T-helper 1 cell treated with Interleukin-12 subunit alpha and Interleukin-12 subunit beta and Interleukin-4 antibody, amounts not matched to agents 30 μg/mL and 1 μg/mL, for 36 hours (primary cell): Measurements from ENCODE around the gene TRIM68.

ENCODE experiments used
- H3K27ac Mint-ChIP-seq: one replicate; pipeline ENCODE4 v1.8.0; 2021; ENCODE audit warnings: mild to moderate bottlenecking, mixed read lengths
- H3K27me3 Mint-ChIP-seq: one replicate; pipeline ENCODE4 v1.8.0; 2021; ENCODE audit warnings: low read depth, mixed read lengths
- H3K36me3 Mint-ChIP-seq: one replicate; pipeline ENCODE4 v1.8.0; 2021; ENCODE audit warnings: low read depth, mixed read lengths
- H3K4me1 Mint-ChIP-seq: one replicate; pipeline ENCODE4 v1.8.0; 2021; ENCODE audit warnings: low read depth, mixed read lengths
- H3K4me3 Mint-ChIP-seq: one replicate; pipeline ENCODE4 v1.8.0; 2021; ENCODE audit warnings: mild to moderate bottlenecking, moderate library complexity, mixed read lengths
- H3K9me3 Mint-ChIP-seq: one replicate; pipeline ENCODE4 v1.8.0; 2021; ENCODE audit warnings: mixed read lengths

TRIM68 gene, protein sequence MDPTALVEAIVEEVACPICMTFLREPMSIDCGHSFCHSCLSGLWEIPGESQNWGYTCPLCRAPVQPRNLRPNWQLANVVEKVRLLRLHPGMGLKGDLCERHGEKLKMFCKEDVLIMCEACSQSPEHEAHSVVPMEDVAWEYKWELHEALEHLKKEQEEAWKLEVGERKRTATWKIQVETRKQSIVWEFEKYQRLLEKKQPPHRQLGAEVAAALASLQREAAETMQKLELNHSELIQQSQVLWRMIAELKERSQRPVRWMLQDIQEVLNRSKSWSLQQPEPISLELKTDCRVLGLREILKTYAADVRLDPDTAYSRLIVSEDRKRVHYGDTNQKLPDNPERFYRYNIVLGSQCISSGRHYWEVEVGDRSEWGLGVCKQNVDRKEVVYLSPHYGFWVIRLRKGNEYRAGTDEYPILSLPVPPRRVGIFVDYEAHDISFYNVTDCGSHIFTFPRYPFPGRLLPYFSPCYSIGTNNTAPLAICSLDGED

DNA sequence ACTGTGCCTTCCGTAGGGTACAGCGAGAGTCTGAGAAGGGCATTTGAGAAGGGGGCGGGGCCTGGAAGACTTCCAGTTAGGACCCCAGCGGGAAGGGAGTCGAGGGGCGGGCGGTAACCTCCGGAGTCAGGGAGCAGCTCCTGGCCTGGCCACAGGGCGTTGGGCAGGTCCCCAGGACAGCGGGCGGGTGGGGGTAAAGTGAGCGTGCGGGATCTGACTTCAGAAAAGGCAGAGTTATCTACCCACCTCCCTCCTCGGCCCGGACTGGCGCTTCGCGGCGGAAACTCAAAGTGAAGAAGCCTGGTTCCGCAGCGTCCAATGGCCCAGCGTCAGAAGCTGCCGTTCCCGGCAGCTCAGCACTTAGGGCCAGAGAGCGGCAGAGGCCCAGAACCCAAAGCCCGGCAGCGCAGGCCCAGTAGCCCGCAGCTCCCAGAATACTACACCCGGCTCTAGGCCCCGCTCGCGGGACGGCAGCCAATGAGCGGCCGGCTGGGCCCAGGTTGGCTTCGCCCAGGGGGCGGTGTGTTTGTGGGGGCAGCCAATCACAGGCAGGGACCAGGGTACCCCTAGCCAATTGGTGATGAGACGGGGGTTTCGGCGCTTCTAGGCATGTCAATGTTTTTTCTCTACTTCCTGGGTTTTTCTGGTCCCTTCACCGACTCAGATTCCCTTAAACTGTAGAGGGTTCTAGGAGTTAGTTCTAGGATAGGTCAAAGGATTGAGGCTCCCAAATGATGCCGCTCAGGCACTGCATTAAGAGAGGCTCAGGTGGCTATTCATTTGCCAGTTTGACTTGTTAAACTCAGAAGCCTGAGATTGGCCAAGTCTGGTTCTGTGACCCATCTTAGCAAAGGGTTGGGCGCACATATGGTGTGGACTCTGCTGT is at the start of gene TRIM68:
TSS of gene TRIM68 (minus strand) at position 451 of the 886 bp plus-strand sequence. CDS start 2,727 bp downstream, outside the sequence.
- H3K4me3 Mint-ChIP-seq = peak within 1 kb of the TSS; percentile 82
- H3K4me1 Mint-ChIP-seq = peaks cover 46% of the 10 kb centered on the region
- H3K27ac Mint-ChIP-seq = peak within 1 kb of the TSS; percentile 65
- no peaks in the 10 kb centered on the region for H3K9me3 Mint-ChIP-seq
- peaks cover 19% of the 10 kb centered on the region for H3K36me3 Mint-ChIP-seq
- H3K27me3 Mint-ChIP-seq = no peaks in the 10 kb centered on the region

GRCh38 chr11:4654635-4655369 is 46.8 kb upstream of the TRIM68 start:
- peaks cover 3% of the 10 kb centered on the region for H3K27me3 Mint-ChIP-seq
- no peak overlapping the region for H3K4me3 Mint-ChIP-seq
- peaks cover 3% of the 10 kb centered on the region for H3K4me1 Mint-ChIP-seq
- H3K27ac Mint-ChIP-seq = no peak overlapping the region
- no peaks in the 10 kb centered on the region for H3K9me3 Mint-ChIP-seq
- no peaks in the 10 kb centered on the region for H3K36me3 Mint-ChIP-seq

- no peaks in the 10 kb centered on the region for H3K4me1 Mint-ChIP-seq
- H3K9me3 Mint-ChIP-seq = no peaks in the 10 kb centered on the region
- no peak overlapping the region for H3K27ac Mint-ChIP-seq
- peaks cover 6% of the 10 kb centered on the region for H3K27me3 Mint-ChIP-seq
- H3K4me3 Mint-ChIP-seq = no peak overlapping the region
- no peaks in the 10 kb centered on the region for H3K36me3 Mint-ChIP-seq
Observed at GRCh38 chr11:4647766-4648165, 39.7 kb upstream of the TRIM68 start.

GRCh38 chr11:4645974-4646373 is 37.9 kb upstream of the TRIM68 start:
- Mint-ChIP-seq H3K27ac (no peak overlapping the region), H3K27me3 (peaks cover 6% of the 10 kb centered on the region)

DNA sequence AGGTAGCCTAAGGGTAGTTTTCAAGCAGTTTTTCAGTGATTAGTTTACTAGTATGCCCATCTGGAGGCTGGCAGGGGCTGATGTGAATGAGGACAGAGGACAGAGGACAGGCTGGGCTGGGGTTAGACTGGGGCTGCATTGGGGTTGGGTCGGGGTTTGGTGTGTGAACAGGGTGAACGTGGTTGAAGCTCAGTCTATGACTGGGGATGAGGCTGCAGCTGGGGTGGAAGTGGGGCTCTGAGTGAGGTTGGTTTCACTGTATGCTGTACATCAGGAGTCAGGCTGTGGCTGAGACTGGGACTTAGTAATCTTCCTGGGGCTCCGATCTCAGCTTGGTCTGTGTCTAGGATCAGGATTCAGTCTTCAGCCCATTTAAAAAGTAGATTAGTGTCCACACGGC is 36.2 kb upstream of the TRIM68 start:
- H3K9me3 Mint-ChIP-seq = no peaks in the 10 kb centered on the region
- no peak overlapping the region for H3K27ac Mint-ChIP-seq

More at GRCh38 chr11:4645974-4646373, 37.9 kb upstream of the TRIM68 start:
- Mint-ChIP-seq H3K4me1 (no peaks in the 10 kb centered on the region), H3K9me3 (no peaks in the 10 kb centered on the region), H3K4me3 (no peak overlapping the region), H3K36me3 (no peaks in the 10 kb centered on the region)

GRCh38 chr11:4643682-4644081 is 35.7 kb upstream of the TRIM68 start, which contains the start of gene OR51E1:
Gene OR51E1 (plus strand): TSS chr11:4643982. CDS start chr11:4652527, 8,545 bp downstream.
- H3K9me3 Mint-ChIP-seq = no peaks in the 10 kb centered on the region
- no peak within 1 kb of the TSS for H3K4me3 Mint-ChIP-seq
- no peaks in the 10 kb centered on the region for H3K36me3 Mint-ChIP-seq
- no peaks in the 10 kb centered on the region for H3K27me3 Mint-ChIP-seq
- no peaks in the 10 kb centered on the region for H3K4me1 Mint-ChIP-seq
- H3K27ac Mint-ChIP-seq = no peak within 1 kb of the TSS

More for the DNA sequence above, 36.2 kb upstream of the TRIM68 start:
- Mint-ChIP-seq H3K4me3 (no peak overlapping the region), H3K4me1 (no peaks in the 10 kb centered on the region), H3K27me3 (peaks cover 3% of the 10 kb centered on the region), H3K36me3 (no peaks in the 10 kb centered on the region)

- Mint-ChIP-seq H3K4me1 (no peaks in the 10 kb centered on the region), H3K36me3 (no peaks in the 10 kb centered on the region), H3K27me3 (no peaks in the 10 kb centered on the region), H3K27ac (no peak overlapping the region), H3K4me3 (no peak overlapping the region), H3K9me3 (no peaks in the 10 kb centered on the region)
Observed at GRCh38 chr11:4643076-4643475, 35.0 kb upstream of the TRIM68 start.

DNA sequence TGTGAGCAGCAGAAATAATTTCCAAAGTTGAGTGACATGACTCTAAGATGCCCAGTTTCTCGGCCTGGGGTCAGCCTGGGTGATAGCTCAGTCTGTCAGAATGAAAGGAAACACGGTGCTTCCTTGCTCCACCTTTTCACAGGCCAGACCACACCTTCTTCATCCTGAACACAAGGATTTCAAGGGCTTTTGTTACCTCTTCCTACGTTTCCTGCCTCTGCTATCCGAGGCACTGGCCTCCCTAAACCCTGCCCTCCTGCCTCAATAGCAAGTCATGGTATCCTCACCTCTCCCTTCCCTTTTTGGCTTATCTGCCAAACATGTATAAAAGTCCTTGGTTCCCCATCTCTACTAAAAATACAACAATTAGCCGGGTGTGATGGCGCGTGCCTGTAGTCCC is 34.0 kb upstream of the TRIM68 start:
- no peak overlapping the region for H3K27ac Mint-ChIP-seq
- no peaks in the 10 kb centered on the region for H3K27me3 Mint-ChIP-seq
- no peaks in the 10 kb centered on the region for H3K36me3 Mint-ChIP-seq
- no peak overlapping the region for H3K4me3 Mint-ChIP-seq
- no peaks in the 10 kb centered on the region for H3K4me1 Mint-ChIP-seq
- no peaks in the 10 kb centered on the region for H3K9me3 Mint-ChIP-seq

DNA sequence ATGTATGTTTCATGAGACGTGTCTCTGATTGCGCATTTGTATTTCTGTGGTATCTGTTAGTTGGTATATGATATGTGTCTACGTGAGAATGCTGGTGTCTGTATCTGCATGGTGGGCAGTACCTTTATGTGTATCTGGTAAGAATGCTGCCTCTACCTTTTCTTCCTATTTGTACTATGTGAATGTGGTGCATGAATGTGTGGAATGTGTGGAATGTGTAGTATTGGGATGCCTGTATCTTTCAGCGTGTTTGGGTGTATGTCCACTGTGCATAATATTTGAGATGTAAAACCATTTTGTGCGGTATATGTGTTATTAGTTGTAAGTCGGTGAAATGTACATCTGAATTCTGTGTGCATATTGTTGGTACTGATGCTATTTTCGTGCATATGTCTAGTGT is 33.5 kb upstream of the TRIM68 start:
- H3K36me3 Mint-ChIP-seq = no peaks in the 10 kb centered on the region
- H3K4me3 Mint-ChIP-seq = no peak overlapping the region
- no peaks in the 10 kb centered on the region for H3K4me1 Mint-ChIP-seq
- no peak overlapping the region for H3K27ac Mint-ChIP-seq
- no peaks in the 10 kb centered on the region for H3K9me3 Mint-ChIP-seq
- no peaks in the 10 kb centered on the region for H3K27me3 Mint-ChIP-seq

DNA sequence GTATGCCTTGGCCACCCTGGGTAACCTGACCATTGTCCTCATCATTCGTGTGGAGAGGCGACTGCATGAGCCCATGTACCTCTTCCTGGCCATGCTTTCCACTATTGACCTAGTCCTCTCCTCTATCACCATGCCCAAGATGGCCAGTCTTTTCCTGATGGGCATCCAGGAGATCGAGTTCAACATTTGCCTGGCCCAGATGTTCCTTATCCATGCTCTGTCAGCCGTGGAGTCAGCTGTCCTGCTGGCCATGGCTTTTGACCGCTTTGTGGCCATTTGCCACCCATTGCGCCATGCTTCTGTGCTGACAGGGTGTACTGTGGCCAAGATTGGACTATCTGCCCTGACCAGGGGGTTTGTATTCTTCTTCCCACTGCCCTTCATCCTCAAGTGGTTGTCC is 31.9 kb upstream of the TRIM68 start:
- no peak overlapping the region for H3K27ac Mint-ChIP-seq
- H3K9me3 Mint-ChIP-seq = no peaks in the 10 kb centered on the region
- H3K36me3 Mint-ChIP-seq = no peaks in the 10 kb centered on the region
- H3K4me3 Mint-ChIP-seq = no peak overlapping the region
- H3K27me3 Mint-ChIP-seq = no peaks in the 10 kb centered on the region
- H3K4me1 Mint-ChIP-seq = no peaks in the 10 kb centered on the region

GRCh38 chr11:4637662-4638047 is 29.6 kb upstream of the TRIM68 start:
- H3K9me3 Mint-ChIP-seq = no peaks in the 10 kb centered on the region

GRCh38 chr11:4636962-4637661 is 29.1 kb upstream of the TRIM68 start, which contains the start of gene OR51D1:
Gene OR51D1 (plus strand): TSS chr11:4637477. CDS start chr11:4639791, 2,314 bp downstream.
- Mint-ChIP-seq H3K9me3 (no peaks in the 10 kb centered on the region), H3K27ac (no peak within 1 kb of the TSS), H3K27me3 (no peaks in the 10 kb centered on the region), H3K4me3 (no peak within 1 kb of the TSS), H3K36me3 (no peaks in the 10 kb centered on the region), H3K4me1 (no peaks in the 10 kb centered on the region)

More at GRCh38 chr11:4637662-4638047, 29.6 kb upstream of the TRIM68 start:
- H3K27ac Mint-ChIP-seq = no peak overlapping the region
- H3K36me3 Mint-ChIP-seq = no peaks in the 10 kb centered on the region
- no peaks in the 10 kb centered on the region for H3K4me1 Mint-ChIP-seq
- no peaks in the 10 kb centered on the region for H3K27me3 Mint-ChIP-seq
- no peak overlapping the region for H3K4me3 Mint-ChIP-seq

DNA sequence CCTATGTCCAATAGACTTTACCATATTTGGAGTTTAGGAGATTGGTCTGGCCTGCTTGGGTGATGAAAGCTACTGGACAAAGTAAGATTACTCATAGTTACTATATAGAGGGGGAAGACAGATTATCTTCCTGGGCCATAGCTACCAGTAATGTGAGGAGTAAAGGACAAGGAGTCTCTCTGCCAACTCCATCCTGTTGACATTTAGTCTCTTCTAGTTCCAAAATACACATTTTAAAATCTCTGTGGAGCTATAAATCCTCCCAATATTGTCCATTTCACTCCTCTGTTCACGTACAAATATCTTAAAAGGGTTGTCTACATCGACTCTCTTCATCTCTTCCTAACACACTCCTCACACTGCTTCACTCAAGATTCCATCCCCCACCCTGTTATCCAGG is 28.1 kb upstream of the TRIM68 start:
- peaks cover 9% of the 10 kb centered on the region for H3K27me3 Mint-ChIP-seq
- H3K36me3 Mint-ChIP-seq = no peaks in the 10 kb centered on the region
- no peak overlapping the region for H3K4me3 Mint-ChIP-seq
- H3K4me1 Mint-ChIP-seq = no peaks in the 10 kb centered on the region
- no peak overlapping the region for H3K27ac Mint-ChIP-seq
- H3K9me3 Mint-ChIP-seq = no peaks in the 10 kb centered on the region
